Stomach (tissue), 9 donors: ENCODE results near the gene PPP4R4. TPM values are rescaled to one million over a fixed set of nuclear protein-coding genes. Genes with fewer than 3 reads are reported as not detected.

ENCODE experiments used
- DNase-seq, 2 donors: peaks; one replicate each; pipeline versions ENCODE4 v3.0.0 to v3.0.0-alpha.2; 2013 to 2019
- H3K27ac ChIP-seq, 5 donors: fragments of 200-600 bp in 4 of 5; sonication (generic) in 4 of 5; one replicate each; pipeline ENCODE4 v1.5.1; 2013 to 2019; ENCODE audit warnings: mild to moderate bottlenecking in 1 of 5, moderate library complexity in 1 of 5
- H3K27me3 ChIP-seq, 3 donors: fragments of 200-600 bp; sonication (generic); one replicate each; pipeline ENCODE4 v1.5.1; 2017 to 2019; ENCODE audit warnings: mixed run types in 1 of 3
- H3K36me3 ChIP-seq, 4 donors: fragments of 200-600 bp; sonication (generic); 1 replicate in 3 of 4; 2 replicates in 1 of 4; pipeline ENCODE4 v1.5.1; 2016 to 2019
- H3K4me1 ChIP-seq, 4 donors: fragments of 200-600 bp; sonication (generic); one replicate each; pipeline ENCODE4 v1.5.1; 2016 to 2019
- H3K4me3 ChIP-seq, 4 donors: fragments of 200-600 bp; sonication (generic) in 3 of 4; one replicate each; pipeline ENCODE4 v1.5.1; 2016 to 2019; ENCODE audit warnings: mild to moderate bottlenecking in 1 of 4
- H3K9me3 ChIP-seq, 4 donors: fragments of 200-600 bp; sonication (generic); one replicate each; pipeline ENCODE4 v1.5.1; 2016 to 2019
- EP300 ChIP-seq: sonication (generic); formaldehyde crosslinking; IDR thresholded peaks from one replicate; pipeline ENCODE4 v1.6.1; 2017; ENCODE audit warnings: antibody characterized with exemption
- POLR2A ChIP-seq, 4 donors: fragments of 450-650 bp; IDR thresholded peaks; one replicate each; pipeline ENCODE4 v1.6.1; 2016; ENCODE audit warnings: antibody characterized with exemption in 4 of 4, control low read depth in 2 of 4, mild to moderate bottlenecking in 1 of 4, moderate library complexity in 1 of 4
- POLR2AphosphoS5 ChIP-seq, 3 donors: sonication (generic); formaldehyde crosslinking; IDR thresholded peaks; one replicate each; pipeline ENCODE4 v1.6.1; 2016; ENCODE audit warnings: antibody characterized with exemption in 3 of 3
- WGBS, 5 donors: extraction: QIAGEN DNeasy Blood & Tissue Kit in 3 of 5; methylation state at CpG; one replicate each; pipeline versions ENCODE4 v1.1.5 to v1.1.7; 2013 to 2018; 5-methylcytosine and 5-hydroxymethylcytosine counted together
- intact Hi-C: fragments of 100-400 bp; cut with DNase I; formaldehyde crosslinking; loops from one replicate; pipeline ENCODE4 v1.15.1; 2023; ENCODE audit warnings: low total_unique reads
- polyA plus RNA-seq, 3 donors: library from polyadenylated mRNA; stranded (reverse); fragments of 200-250 nt; gene quantifications; one replicate each; pipeline ENCODE4 v1.2.3, GENCODE V29; 2013
- total RNA-seq, 5 donors: library from RNA; depleted of rRNA; stranded (reverse); fragments of >200 nt; gene quantifications; one replicate each; pipeline versions ENCODE4 v1.1.0 to v1.2.3, GENCODE V29; 2014 to 2016
- TF ChIP-seq, protein P1 (sequence below), 7 experiments: fragments of 450-650 bp in 4 of 7; fragments of 200-600 bp in 3 of 7; sonication (generic) in 3 of 7; IDR thresholded peaks; one replicate each; pipeline ENCODE4 v1.5.1; 2016 to 2019; ENCODE audit warnings: antibody characterized with exemption in 7 of 7, control low read depth in 2 of 7, mild to moderate bottlenecking in 1 of 7
- donor health status: healthy with polysubstance abuse.
- donor health status: Bipolar disorder and iron deficiency.
- donor health status: healthy.

The PPP4R4 gene
- total and polyA plus RNA-seq, 8 donors = under 0.01 to 11.7 (median 0.50) TPM; not detected in 1

DNA sequence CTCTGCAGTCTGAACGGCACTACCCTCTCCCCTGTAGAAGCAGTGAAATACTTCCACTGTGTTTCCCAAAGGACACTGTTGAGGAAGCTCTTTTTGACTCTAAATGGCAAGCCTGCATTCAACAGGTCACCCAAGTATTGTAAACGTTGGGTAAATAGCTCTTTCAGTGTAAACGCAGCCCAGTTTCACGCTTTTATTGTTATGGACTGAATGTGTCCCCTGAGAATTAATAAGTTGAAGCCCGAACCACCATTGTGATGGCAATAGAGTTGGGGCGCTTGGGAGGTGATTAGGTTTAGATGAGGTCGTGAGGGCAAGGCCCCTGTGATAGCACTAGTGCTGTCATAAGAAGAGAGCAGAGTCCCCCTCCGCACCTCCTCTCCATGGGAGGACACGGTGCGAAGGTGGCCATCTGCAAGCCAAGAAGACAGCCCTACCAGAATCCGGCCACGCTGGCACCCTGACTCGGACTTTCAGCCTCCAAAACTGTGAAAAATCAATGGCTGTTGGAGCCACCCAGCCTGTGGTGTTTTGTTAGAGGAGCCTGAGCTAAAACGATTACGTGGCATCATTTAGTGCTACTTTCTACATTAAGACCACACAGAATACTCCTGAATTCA lies 117.9 kb downstream of the PPP4R4 start:
- Histone ChIP-seq H3K9me3 (no peaks in the 10 kb centered on the region), H3K36me3 (no peaks in the 10 kb centered on the region), H3K27me3 (peaks cover 0 to 6% (median 0%) of the 10 kb centered on the region in 3 donors), H3K4me1 (no peaks in the 10 kb centered on the region), H3K4me3 (no peak overlapping the region), H3K27ac (no peak overlapping the region)
- WGBS, 5 donors = 76 to 83% (median 81%) methylated on average over 15 of the region's 15 CpGs
- no peak for DNase-seq
- TF ChIP-seq EP300 (no peak), POLR2A (IDR thresholded peaks at IDR 0.05) (no peak), POLR2AphosphoS5 (IDR thresholded peaks at IDR 0.05) (no peak)
- TF ChIP-seq, protein P1, sequence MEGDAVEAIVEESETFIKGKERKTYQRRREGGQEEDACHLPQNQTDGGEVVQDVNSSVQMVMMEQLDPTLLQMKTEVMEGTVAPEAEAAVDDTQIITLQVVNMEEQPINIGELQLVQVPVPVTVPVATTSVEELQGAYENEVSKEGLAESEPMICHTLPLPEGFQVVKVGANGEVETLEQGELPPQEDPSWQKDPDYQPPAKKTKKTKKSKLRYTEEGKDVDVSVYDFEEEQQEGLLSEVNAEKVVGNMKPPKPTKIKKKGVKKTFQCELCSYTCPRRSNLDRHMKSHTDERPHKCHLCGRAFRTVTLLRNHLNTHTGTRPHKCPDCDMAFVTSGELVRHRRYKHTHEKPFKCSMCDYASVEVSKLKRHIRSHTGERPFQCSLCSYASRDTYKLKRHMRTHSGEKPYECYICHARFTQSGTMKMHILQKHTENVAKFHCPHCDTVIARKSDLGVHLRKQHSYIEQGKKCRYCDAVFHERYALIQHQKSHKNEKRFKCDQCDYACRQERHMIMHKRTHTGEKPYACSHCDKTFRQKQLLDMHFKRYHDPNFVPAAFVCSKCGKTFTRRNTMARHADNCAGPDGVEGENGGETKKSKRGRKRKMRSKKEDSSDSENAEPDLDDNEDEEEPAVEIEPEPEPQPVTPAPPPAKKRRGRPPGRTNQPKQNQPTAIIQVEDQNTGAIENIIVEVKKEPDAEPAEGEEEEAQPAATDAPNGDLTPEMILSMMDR (IDR thresholded peaks at IDR 0.05) = no peak
- intact Hi-C loops = no loop called here

DNA sequence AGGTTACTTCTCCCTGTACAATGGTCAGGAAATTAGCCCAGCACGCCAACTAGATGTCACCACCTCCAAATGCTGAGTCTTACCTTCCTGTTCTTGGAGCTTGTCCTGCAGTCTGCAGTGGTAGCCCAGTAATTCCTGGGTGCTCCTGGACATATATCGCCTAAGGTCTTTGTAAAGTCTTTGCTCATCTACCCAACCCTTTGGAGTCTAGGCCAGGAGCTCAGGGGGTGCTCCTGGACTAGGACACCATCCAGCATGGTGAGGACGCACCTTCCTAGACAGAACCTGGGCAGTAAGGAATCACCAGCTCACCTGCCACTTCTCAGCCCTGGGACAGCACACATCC lies 118.4 kb downstream of the PPP4R4 start:
- 81 to 94% (median 91%) methylated on average over 3 of the region's 3 CpGs for WGBS, 5 donors
- Histone ChIP-seq H3K36me3 (no peaks in the 10 kb centered on the region), H3K9me3 (no peaks in the 10 kb centered on the region), H3K4me1 (no peaks in the 10 kb centered on the region), H3K27ac (no peak overlapping the region), H3K4me3 (no peak overlapping the region), H3K27me3 (peaks cover 0 to 6% (median 0%) of the 10 kb centered on the region in 3 donors)
- DNase-seq = no peak
- intact Hi-C loops = no loop called here
- TF ChIP-seq, protein P1 (IDR thresholded peaks at IDR 0.05) = no peak
- no peak for TF ChIP-seq POLR2AphosphoS5 (IDR thresholded peaks at IDR 0.05)
- no peak for TF ChIP-seq POLR2A (IDR thresholded peaks at IDR 0.05)
- TF ChIP-seq EP300 = no peak

DNA sequence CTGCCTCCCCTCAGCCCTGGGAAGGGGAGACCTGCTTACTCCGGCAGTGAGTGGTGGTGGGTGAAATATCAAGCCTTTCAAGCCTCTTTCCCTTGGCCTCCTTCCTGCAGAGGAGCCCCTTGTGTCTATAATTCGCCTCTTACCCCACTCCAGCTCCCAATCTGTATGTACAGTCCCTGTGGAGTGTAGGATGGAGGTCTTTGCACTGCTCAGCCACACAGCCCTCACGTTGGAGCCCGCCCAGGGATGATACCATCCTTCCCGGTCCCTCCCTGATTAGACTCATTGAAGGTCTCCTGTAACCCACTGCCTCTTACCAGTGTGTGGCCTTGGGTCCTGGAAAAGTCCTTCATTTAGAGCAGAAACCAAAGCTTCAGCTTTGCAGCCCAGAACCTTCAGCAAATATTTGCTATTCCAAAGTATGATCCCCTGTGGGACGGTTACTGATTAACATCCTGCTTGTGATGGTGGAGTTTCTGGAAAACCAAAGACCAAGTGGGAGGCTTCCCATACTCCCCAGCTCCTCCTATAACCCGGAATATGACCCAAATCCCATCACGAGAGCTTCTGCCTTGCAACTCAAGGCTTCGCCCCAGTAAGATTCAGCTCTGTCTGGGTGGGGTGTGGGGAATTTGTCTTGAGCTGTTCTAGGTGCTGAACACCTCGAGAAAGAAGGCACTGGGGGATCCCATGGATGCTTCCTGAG lies 118.9 kb downstream of the PPP4R4 start, which contains the start of gene SERPINA10:
Gene SERPINA10 (minus strand): TSS at position 397 of the 706 bp plus-strand sequence. CDS start 2,675 bp downstream, outside the sequence.
- WGBS, 5 donors = 41 to 62% (median 53%) methylated on average over 10 of the region's 10 CpGs
- H3K9me3 ChIP-seq = no peaks in the 10 kb centered on the region
- no peaks in the 10 kb centered on the region for H3K36me3 ChIP-seq
- intact Hi-C loops = no loop called here
- H3K27me3 ChIP-seq = peaks cover 0 to 6% (median 0%) of the 10 kb centered on the region in 3 donors
- no peak for TF ChIP-seq POLR2A (IDR thresholded peaks at IDR 0.05)
- TF ChIP-seq EP300 = no peak
- no peak for TF ChIP-seq POLR2AphosphoS5 (IDR thresholded peaks at IDR 0.05)
- TF ChIP-seq, protein P1 (IDR thresholded peaks at IDR 0.05) = no peak
- DNase-seq = peak in 1 of 2 donors; percentile 11
- no peak within 1 kb of the TSS for H3K4me3 ChIP-seq
- no peaks in the 10 kb centered on the region for H3K4me1 ChIP-seq
- no peak within 1 kb of the TSS for H3K27ac ChIP-seq

DNA sequence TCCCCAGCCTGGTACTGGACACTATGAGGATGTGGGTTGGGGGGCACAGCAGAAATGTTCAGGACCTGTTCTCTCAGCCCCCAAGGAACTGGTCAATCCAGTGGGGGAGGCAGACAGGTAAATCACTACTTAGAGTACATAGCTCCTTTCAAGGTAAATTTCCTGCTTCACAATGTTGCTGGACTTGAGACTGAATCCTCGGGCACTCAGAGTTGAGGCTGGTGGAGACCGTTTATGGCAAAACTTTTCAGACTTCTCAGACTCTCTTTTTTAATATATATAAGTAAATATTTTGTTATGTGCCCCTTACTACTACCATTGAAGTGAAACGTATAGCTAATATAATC lies 119.4 kb downstream of the PPP4R4 start:
- no peak overlapping the region for H3K27ac ChIP-seq
- DNase-seq = no peak
- intact Hi-C loops = no loop called here
- H3K4me1 ChIP-seq = no peaks in the 10 kb centered on the region
- H3K27me3 ChIP-seq = peaks cover 0 to 6% (median 0%) of the 10 kb centered on the region in 3 donors
- H3K9me3 ChIP-seq = no peaks in the 10 kb centered on the region
- H3K4me3 ChIP-seq = no peak overlapping the region
- TF ChIP-seq POLR2AphosphoS5 (IDR thresholded peaks at IDR 0.05) (no peak), EP300 (no peak), POLR2A (IDR thresholded peaks at IDR 0.05) (no peak)
- TF ChIP-seq, protein P1 (IDR thresholded peaks at IDR 0.05) = no peak
- WGBS, 5 donors = 51 to 63% (median 58%) methylated on average over 3 of the region's 3 CpGs
- no peaks in the 10 kb centered on the region for H3K36me3 ChIP-seq
